ENCODE results near the gene SPDYE3.

Gene SPDYE3

GRCh38 chr7:100370303-100370702 is 62.8 kb downstream of the SPDYE3 start:
- DNase-seq (ENCODE audit: low read depth in 3 of 3, low spot score in 1 of 3), result no peak

GRCh38 chr7:100370746-100371145 is 63.2 kb downstream of the SPDYE3 start:
- no peak for DNase-seq (ENCODE audit: low read depth in 3 of 3, low spot score in 1 of 3)

GRCh38 chr7:100371561-100372171 is 64.2 kb downstream of the SPDYE3 start:
- DNase-seq (ENCODE audit: low read depth in 3 of 3, low spot score in 1 of 3), result no peak
